Peyer's patch (tissue), 4 donors: Measurements from ENCODE around the gene ST6GAL2. TPM values are rescaled to one million over a fixed set of nuclear protein-coding genes. Genes with fewer than 3 reads are reported as not detected.
A peak's percentile ranks its signal among the peaks of the same experiment; 100 is the strongest.

Experiments
- DNase-seq, 3 donors: peaks; one replicate each; pipeline ENCODE4 v3.0.0-alpha.2; 2017 to 2019
- H3K27ac ChIP-seq, 4 donors: fragments of 200-600 bp; sonication (generic); one replicate each; pipeline ENCODE4 v1.5.1; 2016 to 2019
- H3K27me3 ChIP-seq, 2 donors: fragments of 200-600 bp; sonication (generic); one replicate each; pipeline ENCODE4 v1.5.1; 2019
- H3K36me3 ChIP-seq, 3 donors: fragments of 200-600 bp; sonication (generic); one replicate each; pipeline ENCODE4 v1.5.1; 2016 to 2019
- H3K4me1 ChIP-seq, 4 donors: fragments of 200-600 bp; sonication (generic); one replicate each; pipeline ENCODE4 v1.5.1; 2016 to 2019
- H3K4me3 ChIP-seq, 4 donors: fragments of 200-600 bp; sonication (generic); 1 replicate in 3 of 4; 2 replicates in 1 of 4; pipeline ENCODE4 v1.5.1; 2016 to 2019; ENCODE audit warnings: mild to moderate bottlenecking in 1 of 4
- H3K9me3 ChIP-seq, 4 donors: fragments of 200-600 bp; sonication (generic); one replicate each; pipeline ENCODE4 v1.5.1; 2016 to 2019; ENCODE audit warnings: mild to moderate bottlenecking in 1 of 4
- POLR2A ChIP-seq, 2 donors: fragments of 450-650 bp; IDR thresholded peaks; one replicate each; pipeline ENCODE4 v1.5.1; 2017; ENCODE audit warnings: antibody characterized with exemption in 2 of 2, mild to moderate bottlenecking in 2 of 2, moderate library complexity in 2 of 2
- total RNA-seq, 4 donors: library from RNA; depleted of rRNA; stranded (reverse); fragments of >200 nt; gene quantifications; one replicate each; pipeline ENCODE4 v1.1.0, GENCODE V29; 2016
- TF ChIP-seq, protein P1 (sequence below), 6 experiments: fragments of 450-650 bp in 4 of 6; fragments of 200-600 bp in 2 of 6; sonication (generic) in 1 of 6; IDR thresholded peaks; one replicate each; pipeline ENCODE4 v1.5.1; 2017 to 2019; ENCODE audit warnings: antibody characterized with exemption in 6 of 6, mild to moderate bottlenecking in 3 of 6, moderate library complexity in 1 of 6

The ST6GAL2 gene
- total RNA-seq, 4 donors from 2014 or later, result 0.27 TPM; not detected in 3

DNA sequence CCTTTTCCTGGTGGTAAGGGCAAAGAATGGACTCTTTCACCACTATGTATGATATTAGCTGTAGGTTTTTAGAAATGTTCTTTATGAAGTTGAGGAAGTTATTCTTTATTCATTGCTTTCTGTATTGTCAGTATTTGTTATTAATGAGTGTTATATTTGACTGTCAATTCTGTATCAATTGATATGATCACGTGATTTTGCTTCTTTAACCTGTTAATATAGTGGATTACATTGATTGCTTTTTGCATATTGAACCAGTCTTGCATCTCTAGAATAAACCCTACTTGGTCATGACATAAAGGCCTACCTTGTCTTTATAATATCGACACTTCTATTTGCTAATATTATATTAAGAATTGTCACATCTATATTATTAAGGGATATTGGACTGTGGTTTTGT is 18.3 kb upstream of the ST6GAL2 start:
- Histone ChIP-seq H3K27ac (no peak overlapping the region), H3K4me3 (no peak overlapping the region), H3K9me3 (no peaks in the 10 kb centered on the region), H3K4me1 (no peaks in the 10 kb centered on the region), H3K36me3 (no peaks in the 10 kb centered on the region), H3K27me3 (no peaks in the 10 kb centered on the region)
- DNase-seq, result no peak
- no peak for TF ChIP-seq POLR2A (IDR thresholded peaks at IDR 0.05)

DNA sequence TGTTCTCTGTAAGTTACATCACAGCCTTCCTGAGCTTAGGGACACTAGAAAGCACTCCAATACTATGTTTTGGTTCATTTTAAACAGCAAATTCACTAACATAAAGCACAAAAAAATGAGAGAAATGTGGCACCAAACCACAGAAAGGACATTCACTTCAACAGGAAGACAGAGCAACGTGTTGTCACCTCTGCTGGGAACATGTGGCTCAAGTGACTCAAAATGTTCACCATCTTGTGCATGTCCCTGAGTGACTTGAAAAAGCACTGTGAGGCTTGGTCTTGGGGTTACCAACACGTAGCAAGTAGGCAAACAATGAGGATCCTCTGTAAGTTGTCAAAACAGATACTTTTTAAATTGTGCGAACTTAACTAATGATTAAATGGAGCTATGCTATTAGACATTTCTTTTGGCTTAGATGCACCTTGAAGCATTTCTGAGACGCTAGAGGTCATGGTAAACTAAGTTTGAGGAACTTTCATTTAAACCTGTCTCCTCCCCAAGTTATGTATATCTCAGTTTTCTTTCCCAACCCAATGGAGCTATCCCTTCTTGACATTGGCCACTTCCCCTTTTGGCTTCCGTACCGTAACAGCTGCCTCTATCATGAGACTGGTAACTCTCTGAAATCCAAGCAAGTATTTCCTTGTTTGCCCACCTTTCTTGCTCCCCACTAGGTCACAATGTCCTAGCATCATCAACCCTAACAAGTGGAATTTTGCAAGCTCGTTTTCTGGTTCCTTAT is 14.0 kb upstream of the ST6GAL2 start:
- Histone ChIP-seq H3K27me3 (no peaks in the 10 kb centered on the region), H3K9me3 (no peaks in the 10 kb centered on the region)
- no peak for DNase-seq

DNA sequence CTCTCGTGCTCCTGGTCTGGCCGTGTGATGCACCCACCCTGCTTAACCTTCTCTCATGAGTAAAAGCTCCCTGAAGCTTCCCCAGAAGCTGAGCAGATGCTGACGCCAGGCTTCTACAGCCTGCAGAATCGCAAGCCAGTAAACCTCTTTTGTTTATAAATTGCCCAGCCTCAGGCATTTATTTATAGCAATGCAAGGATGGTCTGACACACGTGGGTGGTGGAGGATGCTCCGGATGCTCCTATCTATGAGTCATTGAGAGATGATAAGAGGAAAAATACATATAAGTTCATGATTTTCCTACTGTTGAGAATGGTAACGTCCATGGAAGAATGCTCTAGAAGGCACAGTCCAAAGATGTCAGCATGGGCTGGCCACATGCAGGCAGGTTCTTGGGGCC is 8.6 kb upstream of the ST6GAL2 start:
- TF ChIP-seq, protein P1, sequence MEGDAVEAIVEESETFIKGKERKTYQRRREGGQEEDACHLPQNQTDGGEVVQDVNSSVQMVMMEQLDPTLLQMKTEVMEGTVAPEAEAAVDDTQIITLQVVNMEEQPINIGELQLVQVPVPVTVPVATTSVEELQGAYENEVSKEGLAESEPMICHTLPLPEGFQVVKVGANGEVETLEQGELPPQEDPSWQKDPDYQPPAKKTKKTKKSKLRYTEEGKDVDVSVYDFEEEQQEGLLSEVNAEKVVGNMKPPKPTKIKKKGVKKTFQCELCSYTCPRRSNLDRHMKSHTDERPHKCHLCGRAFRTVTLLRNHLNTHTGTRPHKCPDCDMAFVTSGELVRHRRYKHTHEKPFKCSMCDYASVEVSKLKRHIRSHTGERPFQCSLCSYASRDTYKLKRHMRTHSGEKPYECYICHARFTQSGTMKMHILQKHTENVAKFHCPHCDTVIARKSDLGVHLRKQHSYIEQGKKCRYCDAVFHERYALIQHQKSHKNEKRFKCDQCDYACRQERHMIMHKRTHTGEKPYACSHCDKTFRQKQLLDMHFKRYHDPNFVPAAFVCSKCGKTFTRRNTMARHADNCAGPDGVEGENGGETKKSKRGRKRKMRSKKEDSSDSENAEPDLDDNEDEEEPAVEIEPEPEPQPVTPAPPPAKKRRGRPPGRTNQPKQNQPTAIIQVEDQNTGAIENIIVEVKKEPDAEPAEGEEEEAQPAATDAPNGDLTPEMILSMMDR (IDR thresholded peaks at IDR 0.05), result no peak
- TF ChIP-seq POLR2A (IDR thresholded peaks at IDR 0.05), result no peak
- no peak overlapping the region for H3K27ac ChIP-seq
- no peaks in the 10 kb centered on the region for H3K4me1 ChIP-seq
- no peak for DNase-seq
- no peaks in the 10 kb centered on the region for H3K9me3 ChIP-seq
- no peaks in the 10 kb centered on the region for H3K27me3 ChIP-seq
- no peak overlapping the region for H3K4me3 ChIP-seq
- no peaks in the 10 kb centered on the region for H3K36me3 ChIP-seq

More for the DNA sequence above, 14.0 kb upstream of the ST6GAL2 start:
- no peak for TF ChIP-seq POLR2A (IDR thresholded peaks at IDR 0.05)
- TF ChIP-seq, protein P1 (IDR thresholded peaks at IDR 0.05), result no peak
- H3K4me3 ChIP-seq, result no peak overlapping the region
- no peaks in the 10 kb centered on the region for H3K36me3 ChIP-seq
- no peaks in the 10 kb centered on the region for H3K4me1 ChIP-seq
- no peak overlapping the region for H3K27ac ChIP-seq

DNA sequence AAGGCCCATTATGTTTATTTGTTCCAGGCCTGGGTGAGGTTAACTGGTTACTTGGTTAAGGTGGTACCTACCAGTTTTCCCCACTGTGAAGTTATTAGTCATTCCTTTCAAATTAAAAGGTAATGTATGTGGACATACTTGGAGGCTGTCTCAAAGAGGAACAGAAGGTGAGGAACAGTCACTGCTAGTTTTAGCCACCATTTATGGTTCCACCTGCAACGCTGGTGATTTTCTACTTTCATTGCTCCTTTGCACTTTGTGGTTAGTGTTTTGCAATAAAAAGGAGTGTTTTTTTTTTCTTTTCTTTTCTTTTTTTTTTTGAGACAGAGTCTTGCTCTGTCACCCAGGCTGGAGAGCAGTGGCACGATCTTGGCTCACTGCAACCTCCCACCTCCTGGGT is 6.1 kb upstream of the ST6GAL2 start:
- Histone ChIP-seq H3K27ac (no peak overlapping the region), H3K36me3 (no peaks in the 10 kb centered on the region), H3K4me3 (no peak overlapping the region), H3K9me3 (no peaks in the 10 kb centered on the region), H3K4me1 (peaks cover 0 to 7% (median 0%) of the 10 kb centered on the region in 4 donors), H3K27me3 (peaks cover 0 to 5% of the 10 kb centered on the region in 2 donors)
- TF ChIP-seq POLR2A (IDR thresholded peaks at IDR 0.05), result no peak
- TF ChIP-seq, protein P1 (IDR thresholded peaks at IDR 0.05), result no peak
- no peak for DNase-seq

DNA sequence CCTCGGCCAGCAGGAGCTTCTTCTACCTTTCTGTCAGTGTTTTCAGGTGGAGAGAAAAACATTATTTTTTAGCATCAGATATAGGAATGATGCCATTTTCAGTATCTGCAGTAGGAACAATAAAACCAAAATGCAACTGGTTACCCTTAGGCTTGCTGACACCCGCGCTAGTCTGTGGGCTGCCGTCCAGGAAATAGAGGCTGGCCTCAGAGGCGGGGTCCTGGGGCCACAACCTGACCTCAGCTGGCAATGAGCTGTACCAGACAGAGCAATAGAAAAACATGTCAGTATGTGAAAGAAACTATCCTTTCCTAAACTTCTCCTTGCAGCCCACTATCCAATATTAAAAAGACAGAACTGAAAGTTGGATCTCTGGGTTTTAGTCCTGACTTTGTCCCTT is 4.6 kb upstream of the ST6GAL2 start:
- H3K27ac ChIP-seq, result no peak overlapping the region
- no peaks in the 10 kb centered on the region for H3K36me3 ChIP-seq
- DNase-seq, result no peak
- H3K9me3 ChIP-seq, result no peaks in the 10 kb centered on the region
- H3K27me3 ChIP-seq, result peaks cover 0 to 17% of the 10 kb centered on the region in 2 donors
- no peak overlapping the region for H3K4me3 ChIP-seq
- H3K4me1 ChIP-seq, result peaks cover 0 to 22% (median 0%) of the 10 kb centered on the region in 4 donors
- TF ChIP-seq POLR2A (IDR thresholded peaks at IDR 0.05), result no peak
- TF ChIP-seq, protein P1 (IDR thresholded peaks at IDR 0.05), result no peak

DNA sequence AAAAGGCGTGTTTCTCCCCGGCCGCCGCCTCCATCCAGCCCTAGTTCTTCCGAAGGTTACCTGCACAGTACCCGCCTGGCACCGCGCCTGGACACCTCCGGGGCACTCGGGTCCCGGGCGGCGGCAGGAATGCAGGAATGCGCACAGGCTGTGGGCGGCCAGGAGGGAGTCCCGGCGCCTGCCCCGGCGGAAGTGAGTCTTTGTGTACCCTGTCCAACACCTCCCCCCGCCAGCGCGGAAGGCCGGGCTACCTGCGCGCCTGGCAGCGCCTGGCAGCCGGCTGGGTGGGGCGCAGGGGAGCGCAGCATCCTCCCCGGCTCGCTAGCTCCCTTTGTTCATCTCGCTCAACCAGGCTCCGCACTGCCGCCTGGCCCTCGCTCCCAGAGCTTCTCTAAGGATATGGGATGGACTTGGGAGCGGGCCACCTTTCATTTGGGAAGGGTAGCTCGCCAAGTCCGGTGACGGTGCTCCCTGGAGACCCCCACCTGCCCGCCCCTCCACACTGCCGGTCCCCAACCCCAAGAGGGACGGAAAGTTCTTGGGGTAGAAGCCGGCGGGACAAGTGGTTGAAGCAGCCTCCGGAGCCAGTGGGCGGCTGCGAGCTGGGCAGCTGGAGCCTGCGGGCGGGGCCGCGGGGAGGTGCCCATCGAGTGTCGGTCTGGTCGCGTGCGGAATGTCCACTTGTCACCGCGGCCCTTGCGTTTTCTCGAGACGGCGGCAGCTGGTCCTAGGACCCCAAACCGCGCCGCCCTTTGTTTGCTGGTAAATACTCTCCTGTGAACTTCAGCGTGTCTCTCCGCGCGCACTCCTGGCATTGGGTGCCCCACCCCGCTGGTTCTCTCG is 1.2 kb upstream of the ST6GAL2 start:
- peak overlapping the region in 1 of 4 donors; percentile 26 for H3K27ac ChIP-seq

More for the DNA sequence above, 1.2 kb upstream of the ST6GAL2 start:
- DNase-seq, result no peak
- H3K27me3 ChIP-seq, result peaks cover 0 to 17% of the 10 kb centered on the region in 2 donors
- TF ChIP-seq, protein P1 (IDR thresholded peaks at IDR 0.05), result no peak
- TF ChIP-seq POLR2A (IDR thresholded peaks at IDR 0.05), result no peak
- peak overlapping the region in 3 of 4 donors; percentile 9 to 48 (median 41) for H3K4me3 ChIP-seq
- H3K9me3 ChIP-seq, result no peaks in the 10 kb centered on the region
- no peaks in the 10 kb centered on the region for H3K36me3 ChIP-seq
- peaks cover 0 to 24% (median 0%) of the 10 kb centered on the region in 4 donors for H3K4me1 ChIP-seq
